Right lobe of liver (tissue), 6 donors: ENCODE results near the gene TTR. TPM values are rescaled to one million over a fixed set of nuclear protein-coding genes. Genes with fewer than 3 reads are reported as not detected.

Source experiments
- ATAC-seq, 4 donors: fragments of 200-7000 bp; cut with Tn5 transposase; one replicate each; pipeline ENCODE4 v1.9.1; 2020; ENCODE audit warnings: mild to moderate bottlenecking in 4 of 4, moderate library complexity in 4 of 4
- DNase-seq, 3 donors: peaks; one replicate each; pipeline ENCODE4 v3.0.0-alpha.2; 2020
- H3K27ac ChIP-seq, 3 donors: fragments of 200-600 bp; one replicate each; pipeline ENCODE4 v1.8.0; 2022
- H3K27me3 ChIP-seq, 2 donors: fragments of 200-600 bp; one replicate each; pipeline ENCODE4 v1.8.0; 2022
- H3K36me3 ChIP-seq, 4 donors: fragments of 200-600 bp; sonication (generic) in 1 of 4; one replicate each; pipeline versions ENCODE4 v1.5.1 to v1.8.0; 2017 to 2022; ENCODE audit warnings: control low read depth in 1 of 4
- H3K4me1 ChIP-seq, 4 donors: fragments of 200-600 bp; sonication (generic) in 1 of 4; one replicate each; pipeline versions ENCODE4 v1.5.1 to v1.8.0; 2017 to 2022; ENCODE audit warnings: control low read depth in 1 of 4
- H3K4me3 ChIP-seq, 3 donors: fragments of 200-600 bp; one replicate each; pipeline ENCODE4 v1.8.0; 2022
- H3K9me3 ChIP-seq, 4 donors: fragments of 200-600 bp; sonication (generic) in 1 of 4; one replicate each; pipeline versions ENCODE4 v1.5.1 to v1.8.0; 2017 to 2022; ENCODE audit warnings: control low read depth in 1 of 4
- POLR2A ChIP-seq: fragments of 450-650 bp; IDR thresholded peaks from one replicate; pipeline ENCODE4 v1.6.1; 2017; ENCODE audit warnings: antibody characterized with exemption, mild to moderate bottlenecking
- WGBS: methylation state at CpG from one replicate; pipeline ENCODE4 v1.1.6; 2018; ENCODE audit warnings: low coverage, low lambda C conversion rate; ENCODE audit not compliant: insufficient coverage; ENCODE audit errors: missing lambda C conversion rate; 5-methylcytosine and 5-hydroxymethylcytosine counted together
- intact Hi-C, 2 donors: fragments of 100-400 bp; cut with DNase I; formaldehyde crosslinking; loops; one replicate each; pipeline versions ENCODE4 v1.11.2 to v1.14.1; 2022
- total RNA-seq, 6 experiments: library from RNA; depleted of rRNA in 2 of 6; stranded (reverse); fragments of >200 nt in 2 of 6; fragmentation: NEBNext Ultra II Directional in 3 of 6; extraction: Animal tissue kit (Norgen Biotek cat#: 25700) in 3 of 6; gene quantifications; one replicate each; pipeline versions ENCODE4 v1.1.0 to v1.2.4, GENCODE V29; 2016 to 2023
- TF ChIP-seq, protein P1 (sequence below), 4 donors: fragments of 200-600 bp in 3 of 4; fragments of 450-650 bp in 1 of 4; IDR thresholded peaks; one replicate each; pipeline versions ENCODE4 v1.5.1 to v1.8.0; 2016 to 2022; ENCODE audit warnings: antibody characterized with exemption in 4 of 4, mild to moderate bottlenecking in 2 of 4
- donor health status: DM: no; HTN: yes; CAD: no.
- donor health status: DM: no; HTN: no; CAD: no.
- donor health status: DM: no; HTN: no; CAD: no.
- donor health status: DM: no; HTN: yes; CAD: no.
- donor health status: DM: no; HTN: yes; CAD: no.

Gene TTR
- total RNA-seq, 6 experiments from 2014 or later, result 1,281 to 4,774 (median 2,625) TPM

- WGBS, result 63% methylated on average over 7 of the region's 7 CpGs
Measured at GRCh38 chr18:31646332-31647126, 54.9 kb downstream of the TTR start.

GRCh38 chr18:31647127-31647753 is 55.6 kb downstream of the TTR start:
- 54% methylated on average over 4 of the region's 4 CpGs for WGBS
- Histone ChIP-seq H3K36me3 (no peaks in the 10 kb centered on the region), H3K4me3 (no peak overlapping the region), H3K27ac (no peak overlapping the region), H3K9me3 (no peaks in the 10 kb centered on the region), H3K4me1 (no peaks in the 10 kb centered on the region), H3K27me3 (no peaks in the 10 kb centered on the region)
- DNase-seq (no peak), ATAC-seq (no peak)
- intact Hi-C loops, result no loop called here
- no peak for TF ChIP-seq POLR2A
- TF ChIP-seq, protein P1, sequence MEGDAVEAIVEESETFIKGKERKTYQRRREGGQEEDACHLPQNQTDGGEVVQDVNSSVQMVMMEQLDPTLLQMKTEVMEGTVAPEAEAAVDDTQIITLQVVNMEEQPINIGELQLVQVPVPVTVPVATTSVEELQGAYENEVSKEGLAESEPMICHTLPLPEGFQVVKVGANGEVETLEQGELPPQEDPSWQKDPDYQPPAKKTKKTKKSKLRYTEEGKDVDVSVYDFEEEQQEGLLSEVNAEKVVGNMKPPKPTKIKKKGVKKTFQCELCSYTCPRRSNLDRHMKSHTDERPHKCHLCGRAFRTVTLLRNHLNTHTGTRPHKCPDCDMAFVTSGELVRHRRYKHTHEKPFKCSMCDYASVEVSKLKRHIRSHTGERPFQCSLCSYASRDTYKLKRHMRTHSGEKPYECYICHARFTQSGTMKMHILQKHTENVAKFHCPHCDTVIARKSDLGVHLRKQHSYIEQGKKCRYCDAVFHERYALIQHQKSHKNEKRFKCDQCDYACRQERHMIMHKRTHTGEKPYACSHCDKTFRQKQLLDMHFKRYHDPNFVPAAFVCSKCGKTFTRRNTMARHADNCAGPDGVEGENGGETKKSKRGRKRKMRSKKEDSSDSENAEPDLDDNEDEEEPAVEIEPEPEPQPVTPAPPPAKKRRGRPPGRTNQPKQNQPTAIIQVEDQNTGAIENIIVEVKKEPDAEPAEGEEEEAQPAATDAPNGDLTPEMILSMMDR (IDR thresholded peaks at IDR 0.05), result no peak

More at GRCh38 chr18:31646332-31647126, 54.9 kb downstream of the TTR start:
- Histone ChIP-seq H3K9me3 (no peaks in the 10 kb centered on the region), H3K36me3 (no peaks in the 10 kb centered on the region), H3K27ac (no peak overlapping the region), H3K4me3 (no peak overlapping the region), H3K27me3 (no peaks in the 10 kb centered on the region), H3K4me1 (no peaks in the 10 kb centered on the region)
- ATAC-seq, result no peak
- TF ChIP-seq, protein P1 (IDR thresholded peaks at IDR 0.05), result no peak
- no peak for TF ChIP-seq POLR2A
- DNase-seq, result no peak
- intact Hi-C loops, result no loop called here

Other genes with a start within 250 kb of the TTR start
- gene DSG4, start 215.1 kb upstream of the TTR start, total RNA-seq, result not detected
- gene DSG3, start 144.1 kb upstream of the TTR start, total RNA-seq, result under 1 TPM in 1 of 6 experiments, not detected in 5; 0.09 TPM
- 10 to 100 TPM in 5 of 6 experiments, 1 to 10 TPM in 1; 9.8 to 27.0 (median 16.4) TPM for gene DSG2, start 93.7 kb upstream of the TTR start, total RNA-seq
- gene B4GALT6, start 92.7 kb downstream of the TTR start, total RNA-seq, result 1 to 10 TPM; 1.7 to 4.8 (median 2.0) TPM
- gene SLC25A52, start 169.0 kb downstream of the TTR start, total RNA-seq, result not detected